Stimulated activated CD8-positive, alpha-beta memory T cell treated with anti-CD3 and anti-CD28 coated beads, Interleukin-4, amount 100 ng/mL, for 4 hours (primary cell): ENCODE results near the gene RFX2.
A peak's percentile ranks its signal among the peaks of the same experiment; 100 is the strongest.
"Not testable (repeated sequence)": the region's sequence is repeated elsewhere in the genome, so short reads cannot be mapped to it uniquely, and the experiment has no call there.

Experiments used
- DNase-seq, 2 donors: peaks; one replicate each; pipeline ENCODE4 v3.0.0-alpha.2; 2020; ENCODE audit warnings: low read depth in 2 of 2, low spot score in 1 of 2

Gene RFX2

GRCh38 chr19:5974721-5975387 is 135.4 kb downstream of the RFX2 start:
- no peak for DNase-seq

- no peak for DNase-seq
Observed at GRCh38 chr19:5973867-5974635, 136.2 kb downstream of the RFX2 start.

GRCh38 chr19:5973376-5973775 is 136.9 kb downstream of the RFX2 start:
- DNase-seq: no peak

- no peak for DNase-seq
Observed at GRCh38 chr19:5972355-5972731, 138.0 kb downstream of the RFX2 start.

- DNase-seq: no peak
Observed at GRCh38 chr19:5971714-5972354, 138.5 kb downstream of the RFX2 start.

- no peak for DNase-seq
Observed at GRCh38 chr19:5969476-5969875, 140.8 kb downstream of the RFX2 start.

- DNase-seq: no peak
Observed at GRCh38 chr19:5968431-5969373, 141.6 kb downstream of the RFX2 start.

GRCh38 chr19:5967994-5968430 is 142.3 kb downstream of the RFX2 start:
- no peak for DNase-seq

GRCh38 chr19:5967571-5967970 is 142.7 kb downstream of the RFX2 start:
- DNase-seq: no peak

GRCh38 chr19:5966941-5967340 is 143.4 kb downstream of the RFX2 start:
- no peak for DNase-seq

- no peak for DNase-seq
Observed at GRCh38 chr19:5966215-5966614, 144.1 kb downstream of the RFX2 start.

GRCh38 chr19:5964816-5965565 is 145.3 kb downstream of the RFX2 start:
- DNase-seq: no peak

- no peak for DNase-seq
Observed at GRCh38 chr19:5963855-5964254, 146.4 kb downstream of the RFX2 start.

GRCh38 chr19:5963259-5963658 is 147.0 kb downstream of the RFX2 start:
- DNase-seq: not testable (repeated sequence)

GRCh38 chr19:5961969-5962945 is 148.0 kb downstream of the RFX2 start:
- peak in 1 of 2 donors; percentile 25 for DNase-seq

- DNase-seq: not testable (repeated sequence)
Observed at GRCh38 chr19:5961641-5961968, 148.7 kb downstream of the RFX2 start.

GRCh38 chr19:5960005-5961001 is 150.0 kb downstream of the RFX2 start:
- no peak for DNase-seq
